Hepatocyte (in vitro differentiated cells): ENCODE results near the gene OR4S2.

Experiments
- CTCF ChIP-seq: fragments of 200-600 bp; sonication (generic); IDR thresholded peaks from 2 replicates; pipeline ENCODE4 v1.5.1; 2016; ENCODE audit warnings: antibody characterized with exemption, mild to moderate bottlenecking; ENCODE audit not compliant: poor library complexity
- EZH2 ChIP-seq: fragments of 200-600 bp; sonication (generic); IDR thresholded peaks from 2 replicates; pipeline ENCODE4 v1.6.1; 2016; ENCODE audit warnings: antibody characterized with exemption, mild to moderate bottlenecking, borderline replicate concordance

GRCh38 chr11:55661901-55662300 lies 13.8 kb downstream of the OR4S2 start, which contains the start of gene OR4C6:
- TF ChIP-seq CTCF (no peak), EZH2 (no peak)
